ENCODE results near the gene BMP2.

DNA sequence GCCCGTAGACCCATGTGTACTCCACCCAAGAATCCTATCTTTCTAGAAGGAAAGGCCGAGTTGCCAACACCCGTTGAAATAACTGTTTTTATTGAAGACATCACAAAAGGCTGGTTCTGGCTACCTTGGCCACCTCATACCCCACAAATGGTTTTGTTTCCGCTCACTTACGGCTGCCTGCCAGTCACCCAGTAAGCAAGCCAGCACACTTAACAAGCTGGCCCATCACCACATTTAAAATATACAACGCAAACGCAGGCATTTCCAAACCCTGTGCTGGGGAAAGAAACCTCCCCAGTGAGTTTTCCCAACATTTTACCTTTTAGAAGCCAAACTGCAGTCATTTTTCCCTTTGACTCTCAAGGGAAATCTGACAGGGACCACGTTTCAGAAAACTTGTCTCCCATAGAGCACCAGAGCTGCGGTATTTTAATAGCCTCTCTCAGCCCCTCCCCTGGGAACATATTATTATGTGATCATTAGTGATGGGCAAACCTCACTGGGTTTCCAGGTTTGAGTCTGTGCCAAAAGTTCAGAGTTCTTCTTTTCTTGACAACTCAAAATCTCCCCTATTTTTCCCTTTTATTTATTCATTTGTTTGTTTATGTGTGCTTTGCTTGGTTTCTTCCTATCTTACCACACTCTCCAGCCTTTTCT, 36.7 kb upstream of the BMP2 start:
- TF ChIP-seq POLR2A (IDR thresholded peaks at IDR 0.05; ENCODE audit: low read length), result no peak
- TF ChIP-seq GATA1 (IDR thresholded peaks at IDR 0.05; ENCODE audit: low read depth, low read length), result no peak

Measured in erythroblast (primary cell).